PFSK-1 (cell line): ENCODE data around the gene HPN.

Experiments
- FOXP2 ChIP-seq: optimal IDR thresholded peaks from 2 replicates; pipeline ENCODE3; 2011; ENCODE audit warnings: borderline replicate concordance, control low read depth, inconsistent platforms; ENCODE audit not compliant: insufficient read depth; ENCODE audit errors: extremely low read length, extremely low read depth
- POLR2AphosphoS5 ChIP-seq: IDR thresholded peaks from 2 replicates; pipeline ENCODE4 v1.6.1; 2012; ENCODE audit warnings: low read depth, mild to moderate bottlenecking, control low read depth, low read length, moderate library complexity
- REST ChIP-seq, 2 experiments: IDR thresholded peaks; 2 replicates each; pipeline versions ENCODE4 v1.6.1 to v1.8.0; 2011 to 2012; ENCODE audit warnings: low read depth in 2 of 2, low read length in 2 of 2, control low read depth in 1 of 2, inconsistent platforms in 1 of 2, mild to moderate bottlenecking in 1 of 2, moderate library complexity in 1 of 2; ENCODE audit not compliant: insufficient read depth in 1 of 2
- SIN3A ChIP-seq: IDR thresholded peaks from 2 replicates; pipeline ENCODE4 v1.6.1; 2012; ENCODE audit warnings: mild to moderate bottlenecking, low read length, moderate library complexity, borderline replicate concordance; ENCODE audit not compliant: insufficient read depth

GRCh38 chr19:35115177-35115951 is 73.8 kb downstream of the HPN start, which contains the start of gene FXYD3:
- TF ChIP-seq REST (IDR thresholded peaks at IDR 0.05; ENCODE audit: insufficient read depth in 1 of 2, low read depth in 2 of 2, low read length in 2 of 2) (no peak), SIN3A (no peak), POLR2AphosphoS5 (no peak), FOXP2 (no peak)
